NT2/D1 (cell line): ENCODE measurements around the gene SLIT3.
A peak's percentile ranks its signal among the peaks of the same experiment; 100 is the strongest.

Experiments used
- DNase-seq: peaks from one replicate; pipeline ENCODE4 v3.0.0-alpha.2; 2011; ENCODE audit warnings: low read depth, low spot score
- H3K27me3 ChIP-seq: 2 replicates; pipeline ENCODE4 v1.6.0; 2011; ENCODE audit warnings: mild to moderate bottlenecking; ENCODE audit not compliant: insufficient read length, insufficient read depth
- H3K36me3 ChIP-seq: 2 replicates; pipeline ENCODE4 v1.6.1; 2011; ENCODE audit warnings: mild to moderate bottlenecking, low read length, mixed read lengths; ENCODE audit not compliant: insufficient read depth, insufficient read length
- H3K4me1 ChIP-seq: 2 replicates; pipeline ENCODE4 v1.5.1; 2011; ENCODE audit not compliant: insufficient read depth, insufficient read length
- H3K4me3 ChIP-seq: 2 replicates; pipeline ENCODE4 v1.5.1; 2011; ENCODE audit warnings: low read depth; ENCODE audit not compliant: insufficient read length
- H3K9ac ChIP-seq: 2 replicates; pipeline ENCODE4 v1.6.0; 2011; ENCODE audit warnings: low read depth; ENCODE audit not compliant: insufficient read length
- H3K9me3 ChIP-seq: 2 replicates; pipeline ENCODE4 v1.5.1; 2011; ENCODE audit warnings: mild to moderate bottlenecking, low read length; ENCODE audit not compliant: insufficient read depth
- SUZ12 ChIP-seq: IDR thresholded peaks from 2 replicates; pipeline ENCODE4 v1.6.1; 2011; ENCODE audit not compliant: insufficient read length, insufficient read depth; ENCODE audit errors: extremely low read depth
- YY1 ChIP-seq: IDR thresholded peaks from 2 replicates; pipeline ENCODE4 v1.6.1; 2011; ENCODE audit not compliant: insufficient read length, insufficient read depth
- ZNF274 ChIP-seq: IDR thresholded peaks from 2 replicates; pipeline ENCODE4 v1.6.1; 2011; ENCODE audit warnings: mild to moderate bottlenecking, low read depth, low read length

SLIT3 gene

GRCh38 chr5:169164481-169164925 is 136.4 kb downstream of the SLIT3 start:
- Histone ChIP-seq H3K4me1 (peaks cover 7% of the 10 kb centered on the region), H3K4me3 (no peak overlapping the region), H3K27me3 (no peaks in the 10 kb centered on the region), H3K9me3 (0 out of 2 replicates have a peak, but pooled peaks cover 4% of the 10 kb centered on the region), H3K36me3 (no peaks in the 10 kb centered on the region), H3K9ac (no peak overlapping the region)
- peak; percentile 77 for DNase-seq
- TF ChIP-seq YY1: no peak
- TF ChIP-seq SUZ12: no peak
- TF ChIP-seq ZNF274: no peak

- H3K4me1 ChIP-seq: peaks cover 4% of the 10 kb centered on the region
- TF ChIP-seq YY1 (no peak), SUZ12 (no peak), ZNF274 (no peak)
- no peak for DNase-seq
- no peak overlapping the region for H3K9ac ChIP-seq
- H3K9me3 ChIP-seq: peaks cover 25% of the 10 kb centered on the region
- no peak overlapping the region for H3K4me3 ChIP-seq
- no peaks in the 10 kb centered on the region for H3K36me3 ChIP-seq
- H3K27me3 ChIP-seq: no peaks in the 10 kb centered on the region
These were observed 138.5 kb downstream of the SLIT3 start for GRCh38 chr5:169162407-169162806.

- H3K4me3 ChIP-seq: no peak overlapping the region
- no peaks in the 10 kb centered on the region for H3K36me3 ChIP-seq
- no peak for TF ChIP-seq SUZ12
- TF ChIP-seq ZNF274: no peak
- TF ChIP-seq YY1: no peak
- peaks cover 32% of the 10 kb centered on the region for H3K9me3 ChIP-seq
- no peak overlapping the region for H3K9ac ChIP-seq
- DNase-seq: peak; percentile 27
- no peaks in the 10 kb centered on the region for H3K27me3 ChIP-seq
- peaks cover 4% of the 10 kb centered on the region for H3K4me1 ChIP-seq
These were observed 139.8 kb downstream of the SLIT3 start for GRCh38 chr5:169161022-169161680.

- TF ChIP-seq SUZ12 (no peak), ZNF274 (no peak), YY1 (no peak)
- H3K4me1 ChIP-seq: peaks cover 4% of the 10 kb centered on the region
- no peak for DNase-seq
- peaks cover 32% of the 10 kb centered on the region for H3K9me3 ChIP-seq
- no peaks in the 10 kb centered on the region for H3K27me3 ChIP-seq
- no peak overlapping the region for H3K4me3 ChIP-seq
- no peak overlapping the region for H3K9ac ChIP-seq
- no peaks in the 10 kb centered on the region for H3K36me3 ChIP-seq
These were observed 140.5 kb downstream of the SLIT3 start for GRCh38 chr5:169160405-169160901.

- DNase-seq: no peak
- Histone ChIP-seq H3K9ac (no peak overlapping the region), H3K4me3 (no peak overlapping the region), H3K4me1 (no peaks in the 10 kb centered on the region), H3K27me3 (no peaks in the 10 kb centered on the region), H3K36me3 (no peaks in the 10 kb centered on the region), H3K9me3 (peaks cover 32% of the 10 kb centered on the region)
- no peak for TF ChIP-seq ZNF274
- TF ChIP-seq YY1: no peak
- TF ChIP-seq SUZ12: no peak
These were observed 142.2 kb downstream of the SLIT3 start for GRCh38 chr5:169158764-169159163.

- TF ChIP-seq YY1: no peak
- TF ChIP-seq SUZ12: no peak
- no peak for TF ChIP-seq ZNF274
- peaks cover 32% of the 10 kb centered on the region for H3K9me3 ChIP-seq
- H3K4me3 ChIP-seq: no peak overlapping the region
- no peak for DNase-seq
- no peak overlapping the region for H3K9ac ChIP-seq
- no peaks in the 10 kb centered on the region for H3K36me3 ChIP-seq
- H3K27me3 ChIP-seq: no peaks in the 10 kb centered on the region
- no peaks in the 10 kb centered on the region for H3K4me1 ChIP-seq
These were observed 143.9 kb downstream of the SLIT3 start for GRCh38 chr5:169157064-169157463.

- H3K4me3 ChIP-seq: no peak overlapping the region
- TF ChIP-seq ZNF274 (no peak), SUZ12 (no peak), YY1 (no peak)
These were observed 146.3 kb downstream of the SLIT3 start for GRCh38 chr5:169154679-169155078.

More at GRCh38 chr5:169154679-169155078, 146.3 kb downstream of the SLIT3 start:
- Histone ChIP-seq H3K36me3 (no peaks in the 10 kb centered on the region), H3K4me1 (no peaks in the 10 kb centered on the region), H3K27me3 (no peaks in the 10 kb centered on the region), H3K9me3 (peaks cover 29% of the 10 kb centered on the region), H3K9ac (no peak overlapping the region)
- DNase-seq: no peak
